WTC11 (cell line): Measurements from ENCODE around the gene PCTP.

Experiments used
- ATF1 ChIP-seq: sonication (generic); formaldehyde crosslinking; IDR thresholded peaks from 2 replicates; pipeline ENCODE4 v1.8.1; 2023; ENCODE audit warnings: mild to moderate bottlenecking, moderate library complexity, missing genetic modification reagents
- ELF4 ChIP-seq: sonication (generic); formaldehyde crosslinking; IDR thresholded peaks from 2 replicates; pipeline ENCODE4 v1.8.1; 2022; ENCODE audit warnings: low read depth, mild to moderate bottlenecking, moderate library complexity, missing genetic modification reagents
- NFATC4 ChIP-seq: fragments of 250-450 bp; sonication (Bioruptor Pico); IDR thresholded peaks from 2 replicates; pipeline ENCODE4 v1.9.0; 2021; ENCODE audit warnings: mild to moderate bottlenecking
- NR3C1 ChIP-seq: sonication (generic); formaldehyde crosslinking; conservative IDR thresholded peaks from 2 replicates; pipeline ENCODE4 v1.8.1; 2023; ENCODE audit warnings: low read depth, mild to moderate bottlenecking, missing genetic modification reagents
- TEAD4 ChIP-seq: sonication (generic); formaldehyde crosslinking; IDR thresholded peaks from 2 replicates; pipeline ENCODE4 v1.8.0; 2022; ENCODE audit warnings: mild to moderate bottlenecking, missing genetic modification reagents
- ZNF138 ChIP-seq: sonication (generic); formaldehyde crosslinking; conservative IDR thresholded peaks from 2 replicates; pipeline ENCODE4 v1.8.1; 2022; ENCODE audit warnings: mild to moderate bottlenecking, moderate library complexity, missing genetic modification reagents
- TF ChIP-seq, protein P1 (sequence below): fragments of 250-450 bp; sonication (Bioruptor Pico); IDR thresholded peaks from 2 replicates; pipeline ENCODE4 v1.9.0; 2021; ENCODE audit warnings: mild to moderate bottlenecking
- TF ChIP-seq, protein P2 (sequence below): sonication (generic); formaldehyde crosslinking; IDR thresholded peaks from 2 replicates; pipeline ENCODE4 v1.8.1; 2023; ENCODE audit warnings: mild to moderate bottlenecking, missing genetic modification reagents, moderate library complexity
- TF ChIP-seq, protein P3 (sequence below): fragments of 200-600 bp; IDR thresholded peaks from 2 replicates; pipeline ENCODE4 v1.8.0; 2022; ENCODE audit warnings: antibody characterized with exemption

DNA sequence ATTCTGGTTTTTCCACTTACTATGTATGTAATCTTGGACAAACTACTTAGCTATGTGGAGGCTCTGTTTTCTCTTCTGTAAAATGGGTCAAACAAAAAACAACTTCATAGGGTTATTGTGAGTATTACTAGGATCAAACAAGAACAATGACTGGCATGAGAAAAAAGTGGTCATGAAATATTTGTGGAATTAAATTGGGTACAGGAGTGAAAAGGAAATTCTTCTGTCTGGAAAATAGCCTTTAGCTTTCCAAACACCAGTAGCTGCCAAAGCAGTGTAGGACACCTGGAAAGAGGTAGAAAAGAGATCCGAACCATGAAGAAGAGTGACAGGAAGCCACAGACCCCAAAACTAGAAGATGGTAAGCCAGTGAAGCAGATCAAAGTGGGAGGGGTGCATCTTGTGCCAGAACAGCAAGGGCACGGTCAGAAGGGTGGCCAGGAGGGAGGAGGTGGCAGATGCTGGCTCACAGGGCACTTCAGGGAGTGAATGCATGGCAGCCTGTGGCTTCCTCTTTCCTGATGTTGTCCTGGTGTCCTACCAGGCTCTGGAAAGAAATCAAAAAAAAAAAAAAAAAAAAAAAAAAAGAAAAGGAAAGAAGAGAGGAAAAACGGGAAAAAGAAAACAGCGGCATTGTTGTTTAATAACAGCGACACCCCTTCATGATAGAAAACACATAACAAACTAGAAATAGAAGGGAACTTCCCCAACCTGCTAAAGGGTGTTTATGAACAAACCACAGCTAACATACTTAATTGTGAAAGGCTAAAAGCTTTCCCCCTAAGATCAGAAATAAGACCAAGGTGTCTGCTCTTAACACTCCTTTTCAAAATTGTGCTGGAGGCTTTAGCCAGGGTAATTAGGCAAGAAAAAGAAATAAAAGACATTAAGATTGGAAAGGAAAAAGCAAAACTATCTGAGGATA lies 67.9 kb downstream of the PCTP start:
- TF ChIP-seq ATF1 (CRISPR knock-in tag) (no peak), NR3C1 (no peak), NFATC4 (CRISPR knock-in tag) (no peak), TEAD4 (CRISPR knock-in tag) (no peak), ELF4 (CRISPR knock-in tag) (no peak), ZNF138 (CRISPR knock-in tag) (no peak)
- TF ChIP-seq, protein P1, sequence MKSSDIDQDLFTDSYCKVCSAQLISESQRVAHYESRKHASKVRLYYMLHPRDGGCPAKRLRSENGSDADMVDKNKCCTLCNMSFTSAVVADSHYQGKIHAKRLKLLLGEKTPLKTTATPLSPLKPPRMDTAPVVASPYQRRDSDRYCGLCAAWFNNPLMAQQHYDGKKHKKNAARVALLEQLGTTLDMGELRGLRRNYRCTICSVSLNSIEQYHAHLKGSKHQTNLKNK: no peak
- TF ChIP-seq, protein P2, sequence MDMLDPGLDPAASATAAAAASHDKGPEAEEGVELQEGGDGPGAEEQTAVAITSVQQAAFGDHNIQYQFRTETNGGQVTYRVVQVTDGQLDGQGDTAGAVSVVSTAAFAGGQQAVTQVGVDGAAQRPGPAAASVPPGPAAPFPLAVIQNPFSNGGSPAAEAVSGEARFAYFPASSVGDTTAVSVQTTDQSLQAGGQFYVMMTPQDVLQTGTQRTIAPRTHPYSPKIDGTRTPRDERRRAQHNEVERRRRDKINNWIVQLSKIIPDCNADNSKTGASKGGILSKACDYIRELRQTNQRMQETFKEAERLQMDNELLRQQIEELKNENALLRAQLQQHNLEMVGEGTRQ (CRISPR knock-in tag): no peak
- TF ChIP-seq, protein P3, sequence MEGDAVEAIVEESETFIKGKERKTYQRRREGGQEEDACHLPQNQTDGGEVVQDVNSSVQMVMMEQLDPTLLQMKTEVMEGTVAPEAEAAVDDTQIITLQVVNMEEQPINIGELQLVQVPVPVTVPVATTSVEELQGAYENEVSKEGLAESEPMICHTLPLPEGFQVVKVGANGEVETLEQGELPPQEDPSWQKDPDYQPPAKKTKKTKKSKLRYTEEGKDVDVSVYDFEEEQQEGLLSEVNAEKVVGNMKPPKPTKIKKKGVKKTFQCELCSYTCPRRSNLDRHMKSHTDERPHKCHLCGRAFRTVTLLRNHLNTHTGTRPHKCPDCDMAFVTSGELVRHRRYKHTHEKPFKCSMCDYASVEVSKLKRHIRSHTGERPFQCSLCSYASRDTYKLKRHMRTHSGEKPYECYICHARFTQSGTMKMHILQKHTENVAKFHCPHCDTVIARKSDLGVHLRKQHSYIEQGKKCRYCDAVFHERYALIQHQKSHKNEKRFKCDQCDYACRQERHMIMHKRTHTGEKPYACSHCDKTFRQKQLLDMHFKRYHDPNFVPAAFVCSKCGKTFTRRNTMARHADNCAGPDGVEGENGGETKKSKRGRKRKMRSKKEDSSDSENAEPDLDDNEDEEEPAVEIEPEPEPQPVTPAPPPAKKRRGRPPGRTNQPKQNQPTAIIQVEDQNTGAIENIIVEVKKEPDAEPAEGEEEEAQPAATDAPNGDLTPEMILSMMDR: no peak
